Fibroblast of villous mesenchyme (primary cell): Measurements from ENCODE around the gene SLC38A4. TPM values are rescaled to one million over a fixed set of nuclear protein-coding genes. Genes with fewer than 3 reads are reported as not detected.

Source experiments
- DNase-seq: peaks from one replicate; pipeline ENCODE4 v3.0.0-alpha.2; 2010; ENCODE audit warnings: low read depth
- H3K4me3 ChIP-seq: 2 replicates; pipeline ENCODE4 v1.5.1; 2011; ENCODE audit warnings: low read depth, mild to moderate bottlenecking, low read length
- total RNA-seq: library from RNA; depleted of rRNA; stranded (reverse); fragments of >200 nt; gene quantifications from 2 replicates; pipeline ENCODE4 v1.2.3, GENCODE V29; 2012
- TF ChIP-seq, protein P1 (sequence below): IDR thresholded peaks from 2 replicates; pipeline ENCODE4 v1.5.1; 2012; ENCODE audit warnings: low read depth, mild to moderate bottlenecking, low read length; ENCODE audit not compliant: insufficient read depth

SLC38A4 gene
- total RNA-seq, 1 donor: 23.7 TPM

DNA sequence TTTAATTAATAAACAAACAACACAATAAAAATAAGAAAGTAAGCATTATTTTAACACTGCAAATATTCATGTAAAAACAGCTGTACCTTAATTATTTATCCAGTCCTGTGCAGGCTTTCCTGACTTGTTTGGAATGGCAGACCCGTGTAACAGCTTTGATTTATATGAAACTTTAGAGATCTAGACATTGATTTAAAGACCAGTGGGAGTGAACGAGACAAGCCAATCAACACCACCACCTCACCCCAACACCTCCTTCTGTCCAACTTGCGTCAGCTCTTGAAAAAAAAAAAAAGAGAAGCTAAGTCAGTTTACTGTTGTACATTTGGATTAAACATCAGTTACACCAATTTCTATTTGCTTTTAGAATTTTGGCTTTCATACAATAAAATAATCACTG, 22.3 kb downstream of the SLC38A4 start:
- no peak for DNase-seq
- TF ChIP-seq, protein P1, sequence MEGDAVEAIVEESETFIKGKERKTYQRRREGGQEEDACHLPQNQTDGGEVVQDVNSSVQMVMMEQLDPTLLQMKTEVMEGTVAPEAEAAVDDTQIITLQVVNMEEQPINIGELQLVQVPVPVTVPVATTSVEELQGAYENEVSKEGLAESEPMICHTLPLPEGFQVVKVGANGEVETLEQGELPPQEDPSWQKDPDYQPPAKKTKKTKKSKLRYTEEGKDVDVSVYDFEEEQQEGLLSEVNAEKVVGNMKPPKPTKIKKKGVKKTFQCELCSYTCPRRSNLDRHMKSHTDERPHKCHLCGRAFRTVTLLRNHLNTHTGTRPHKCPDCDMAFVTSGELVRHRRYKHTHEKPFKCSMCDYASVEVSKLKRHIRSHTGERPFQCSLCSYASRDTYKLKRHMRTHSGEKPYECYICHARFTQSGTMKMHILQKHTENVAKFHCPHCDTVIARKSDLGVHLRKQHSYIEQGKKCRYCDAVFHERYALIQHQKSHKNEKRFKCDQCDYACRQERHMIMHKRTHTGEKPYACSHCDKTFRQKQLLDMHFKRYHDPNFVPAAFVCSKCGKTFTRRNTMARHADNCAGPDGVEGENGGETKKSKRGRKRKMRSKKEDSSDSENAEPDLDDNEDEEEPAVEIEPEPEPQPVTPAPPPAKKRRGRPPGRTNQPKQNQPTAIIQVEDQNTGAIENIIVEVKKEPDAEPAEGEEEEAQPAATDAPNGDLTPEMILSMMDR: no peak
- H3K4me3 ChIP-seq: no peak overlapping the region

DNA sequence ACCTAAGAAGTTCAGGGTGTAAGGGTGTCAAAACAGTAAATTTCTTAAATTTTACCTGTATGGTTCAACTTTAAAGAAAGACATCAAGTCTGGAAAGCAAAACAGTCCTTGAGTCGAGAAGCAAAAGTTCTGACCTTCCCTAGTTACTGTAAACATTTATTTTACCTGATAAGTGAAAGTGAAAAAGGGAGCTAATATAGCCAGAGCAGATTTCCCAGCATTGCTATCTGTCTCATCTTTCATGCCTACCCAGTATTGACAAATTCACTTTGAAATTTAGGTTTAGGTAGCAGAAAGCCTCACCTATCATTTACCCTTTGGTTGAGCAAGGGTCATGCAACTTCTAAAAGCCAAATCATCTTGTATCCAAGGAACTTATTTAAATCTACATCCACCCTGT, 24.5 kb downstream of the SLC38A4 start:
- no peak overlapping the region for H3K4me3 ChIP-seq
- no peak for DNase-seq
- TF ChIP-seq, protein P1: no peak

DNA sequence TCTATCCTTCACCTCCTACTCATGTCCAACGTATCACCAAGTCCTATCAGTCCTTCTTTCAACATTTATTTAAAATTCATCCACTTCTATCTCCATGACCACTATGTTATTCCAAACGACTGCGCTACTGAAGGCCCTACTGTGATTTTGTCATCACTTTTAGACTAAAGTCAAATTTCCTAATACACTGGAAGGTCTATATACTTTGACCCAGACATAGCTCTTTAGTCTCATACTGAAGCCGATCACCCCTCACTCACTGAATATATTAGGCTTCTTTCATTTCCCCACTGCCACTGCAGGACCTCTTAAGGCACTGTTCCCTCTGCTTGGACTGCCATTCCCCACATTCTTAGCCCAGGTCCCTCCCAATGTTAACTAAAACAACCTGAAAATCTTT, 25.6 kb downstream of the SLC38A4 start:
- no peak for DNase-seq
- TF ChIP-seq, protein P1: no peak
- no peak overlapping the region for H3K4me3 ChIP-seq

DNA sequence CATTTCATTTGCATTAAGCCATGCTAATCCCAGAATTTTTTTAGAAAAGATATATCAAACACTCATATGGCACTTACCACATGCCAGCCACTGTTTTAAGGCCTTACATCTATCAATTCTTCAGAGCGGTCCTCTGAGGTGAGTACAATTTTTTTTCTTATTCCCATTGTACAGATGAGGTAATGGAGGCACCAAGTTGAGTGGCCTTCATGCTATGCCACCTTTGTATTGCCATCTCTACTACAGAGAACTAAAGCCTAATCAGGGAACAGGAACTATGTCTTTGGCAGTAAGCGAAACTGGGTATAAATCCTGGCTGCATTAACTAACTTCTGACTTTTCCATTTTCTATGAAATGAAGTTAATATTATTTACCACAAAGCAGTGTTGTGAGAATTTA, 27.1 kb downstream of the SLC38A4 start:
- TF ChIP-seq, protein P1: no peak
- H3K4me3 ChIP-seq: no peak overlapping the region
- DNase-seq: no peak

DNA sequence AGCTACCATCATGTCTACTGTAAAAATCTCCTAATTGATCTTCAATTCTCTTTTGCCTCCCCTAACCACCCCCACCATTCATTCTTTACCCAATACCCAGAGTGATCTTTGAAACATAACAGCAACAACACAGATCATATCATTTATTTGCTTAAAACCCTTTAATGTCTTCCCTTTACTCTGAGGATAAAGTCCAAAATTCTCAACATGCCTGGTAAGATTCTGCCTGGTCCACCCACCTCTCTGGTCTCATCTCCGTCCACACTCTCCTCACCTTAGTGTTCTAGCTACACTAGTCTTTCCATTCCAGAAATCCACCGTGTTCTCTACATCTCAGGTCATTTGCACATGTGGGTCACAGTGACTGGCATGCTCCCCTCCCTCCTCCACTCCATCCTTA, 27.7 kb downstream of the SLC38A4 start:
- DNase-seq: no peak

DNA sequence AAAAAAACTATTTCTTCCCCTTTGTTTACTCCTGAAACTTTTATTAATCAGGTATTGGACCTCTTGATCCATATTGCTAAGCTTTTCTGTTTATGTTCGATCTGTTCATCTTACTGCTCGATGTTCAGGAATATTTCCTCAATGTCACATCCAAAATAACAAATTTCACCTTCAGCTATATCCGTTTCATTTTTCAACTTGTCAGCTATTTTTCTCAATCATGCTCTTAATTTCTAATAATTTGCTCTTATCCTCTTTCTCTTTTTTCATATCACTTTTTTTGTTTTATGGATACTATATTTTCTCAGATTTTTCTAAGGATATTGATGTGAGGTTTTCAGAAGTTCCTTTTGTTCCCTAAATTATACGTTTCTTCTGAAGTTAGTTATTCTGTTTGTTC, 29.8 kb downstream of the SLC38A4 start:
- DNase-seq: no peak
- no peak overlapping the region for H3K4me3 ChIP-seq
- TF ChIP-seq, protein P1: no peak

More for the DNA sequence above, 27.7 kb downstream of the SLC38A4 start:
- no peak overlapping the region for H3K4me3 ChIP-seq
- TF ChIP-seq, protein P1: no peak

DNA sequence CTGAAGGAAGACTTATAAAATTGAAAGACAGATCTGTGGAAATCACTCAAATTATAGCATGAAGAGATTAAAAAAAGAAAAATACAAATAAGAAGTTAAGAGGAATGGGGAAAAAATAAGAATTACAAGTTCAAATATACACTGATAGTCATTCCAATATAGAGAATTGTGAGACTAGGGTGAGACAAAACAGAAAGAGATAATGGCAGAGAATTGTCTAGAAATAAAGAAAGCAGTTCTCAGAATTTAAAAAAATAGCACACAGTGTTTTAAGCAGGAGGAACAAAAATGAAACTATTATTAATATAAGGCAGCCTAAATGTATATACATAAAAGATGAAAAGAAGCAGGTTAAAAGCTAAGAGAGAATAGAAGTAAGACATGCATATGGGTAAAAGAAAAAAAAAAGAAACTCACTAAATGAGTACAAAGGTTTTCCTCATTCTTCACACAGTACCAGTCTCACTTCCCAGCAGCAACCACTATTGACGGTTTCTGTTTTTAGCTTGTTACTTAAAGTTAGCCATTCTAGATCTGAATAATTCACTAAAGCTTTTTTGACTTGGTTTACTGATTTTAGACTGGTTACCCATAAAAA, 31.1 kb downstream of the SLC38A4 start:
- H3K4me3 ChIP-seq: no peak overlapping the region

More for the DNA sequence above, 31.1 kb downstream of the SLC38A4 start:
- DNase-seq: no peak
- TF ChIP-seq, protein P1: no peak
